Measurements from ENCODE around the gene EHF. TPM values are rescaled to one million over a fixed set of nuclear protein-coding genes. Genes with fewer than 3 reads are reported as not detected.

Gene EHF
- total and polyA plus RNA-seq, 2 of the 8 experiments (the other 6 are each of a cell fraction or from before 2014, with no cell fraction given), result not detected

DNA sequence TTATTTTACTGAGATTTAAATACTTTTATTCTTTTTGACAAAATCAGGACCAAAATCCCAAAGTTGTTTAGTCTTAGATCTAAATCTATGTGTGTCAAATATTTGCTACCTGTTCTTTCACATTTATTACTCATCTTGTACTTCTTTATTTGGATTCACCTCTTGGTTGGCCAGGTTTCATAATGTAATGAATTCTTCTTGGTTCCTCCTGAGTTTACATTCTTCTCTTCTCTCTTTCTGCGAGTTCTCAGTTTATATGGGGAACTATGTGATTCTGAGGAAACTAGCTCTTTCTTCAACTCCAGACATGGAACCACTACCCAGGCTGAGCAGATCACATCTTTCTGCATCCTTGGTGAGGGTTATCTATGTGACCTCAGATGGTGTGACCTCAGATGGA is 50.2 kb downstream of the EHF start:
- H3K9me3 ChIP-seq (ENCODE audit: insufficient read depth in 2 of 2, low read depth in 1 of 2, low read length in 1 of 2), result no peaks in the 10 kb centered on the region
- no peak overlapping the region for H4K5ac ChIP-seq (ENCODE audit: insufficient read length, low read depth, low read length)
- DNase-seq (ENCODE audit: low read depth in 1 of 2, low spot score in 2 of 2), result no peak
- TF ChIP-seq KDM1A (IDR thresholded peaks at IDR 0.05; ENCODE audit: borderline replicate concordance, low read length), result no peak
- TF ChIP-seq POLR2A (IDR thresholded peaks at IDR 0.05; ENCODE audit: control extremely low read depth in 1 of 2, low read depth in 2 of 2, low read length in 2 of 2), result no peak
- no peak for TF ChIP-seq KDM4A (IDR thresholded peaks at IDR 0.05; ENCODE audit: low read depth, low read length, severe bottlenecking)
- TF ChIP-seq CTBP2 (IDR thresholded peaks at IDR 0.05; ENCODE audit: borderline replicate concordance, insufficient read depth, insufficient read length, low read length), result no peak
- no peak for TF ChIP-seq JUN (IDR thresholded peaks at IDR 0.05; ENCODE audit: low read depth, low read length)
- TF ChIP-seq CBX8 (IDR thresholded peaks at IDR 0.05; ENCODE audit: borderline replicate concordance, low read depth, low read length), result no peak
- TF ChIP-seq, protein P1, sequence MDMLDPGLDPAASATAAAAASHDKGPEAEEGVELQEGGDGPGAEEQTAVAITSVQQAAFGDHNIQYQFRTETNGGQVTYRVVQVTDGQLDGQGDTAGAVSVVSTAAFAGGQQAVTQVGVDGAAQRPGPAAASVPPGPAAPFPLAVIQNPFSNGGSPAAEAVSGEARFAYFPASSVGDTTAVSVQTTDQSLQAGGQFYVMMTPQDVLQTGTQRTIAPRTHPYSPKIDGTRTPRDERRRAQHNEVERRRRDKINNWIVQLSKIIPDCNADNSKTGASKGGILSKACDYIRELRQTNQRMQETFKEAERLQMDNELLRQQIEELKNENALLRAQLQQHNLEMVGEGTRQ (IDR thresholded peaks at IDR 0.05; ENCODE audit: low read length), result no peak
- no peak for TF ChIP-seq KDM5A (IDR thresholded peaks at IDR 0.05; ENCODE audit: low read length)
- no peak for TF ChIP-seq CREB1 (IDR thresholded peaks at IDR 0.05)
- TF ChIP-seq EP300 (IDR thresholded peaks at IDR 0.05; ENCODE audit: borderline replicate concordance in 1 of 2, low read depth in 2 of 2, low read length in 2 of 2), result no peak
- H2BK5ac ChIP-seq (ENCODE audit: low read depth, low read length), result no peak overlapping the region
- H3K79me2 ChIP-seq (ENCODE audit: control insufficient read depth in 1 of 2, insufficient read depth in 2 of 2, low read length in 2 of 2), result no peaks in the 10 kb centered on the region
- H2AFZ ChIP-seq (ENCODE audit: low read length), result no peak overlapping the region
- no peak overlapping the region for H3K56ac ChIP-seq (replicated peaks; ENCODE audit: insufficient read length, low read depth, low read length)
- no peak overlapping the region for H2BK15ac ChIP-seq (ENCODE audit: low read length)
- no peak overlapping the region for H4K91ac ChIP-seq (replicated peaks; ENCODE audit: insufficient read length, low read length)
- no peak overlapping the region for H3K9ac ChIP-seq (replicated peaks in 1 of 4; ENCODE audit: extremely low read depth in 1 of 4, low read depth in 3 of 4, low read length in 3 of 4)
- no peak overlapping the region for H2AK5ac ChIP-seq (ENCODE audit: low read depth, low read length)
- no peak overlapping the region for H3K18ac ChIP-seq (ENCODE audit: extremely low read depth, low read length)
- no peak overlapping the region for H3K4me2 ChIP-seq (ENCODE audit: insufficient read depth in 1 of 2, low read depth in 2 of 2, low read length in 2 of 2)
- ChIA-PET POLR2A (ENCODE audit: partially characterized antibody) (interaction anchor here (0.8 kb wide), 1 partner anchor 8 kb away, joined by 3 read pairs; no protein-coding TSS in a partner anchor), CTCF (ENCODE audit: partially characterized antibody) (no interaction called here)
- no peaks in the 10 kb centered on the region for H3K36me3 ChIP-seq (ENCODE audit: control insufficient read depth in 2 of 4, insufficient read depth in 4 of 4, low read length in 3 of 4)
- no peak for FAIRE-seq
- H3K27ac ChIP-seq (ENCODE audit: low read depth, low read length), result no peak overlapping the region
- no peaks in the 10 kb centered on the region; the same call in 1 of the 2 replicates for H3K23me2 ChIP-seq (ENCODE audit: low read depth, low read length)
- H3K4me1 ChIP-seq (replicated peaks in 1 of 4; ENCODE audit: control insufficient read depth in 3 of 4, insufficient read depth in 4 of 4, low read length in 3 of 4), result peaks cover 0 to 3% (median 0%) of the 10 kb centered on the region in 4 experiments; a peak in 2 of 7 replicates
- no peaks in the 10 kb centered on the region for H4K20me1 ChIP-seq (replicated peaks in 1 of 2; ENCODE audit: control insufficient read depth in 1 of 2, insufficient read depth in 2 of 2, low read length in 2 of 2)
- no peak overlapping the region for H2BK20ac ChIP-seq (ENCODE audit: low read length)
- H2BK120ac ChIP-seq (replicated peaks; ENCODE audit: low read depth, low read length), result no peak overlapping the region
- H3K4ac ChIP-seq (replicated peaks; ENCODE audit: insufficient read length, low read depth, low read length), result no peak overlapping the region
- 100% methylated on average over 1 of the region's 1 CpG; no CpG with 5 or more reads in 1 of the 2 experiments for WGBS, 2 experiments (ENCODE audit: extremely low coverage in 1 of 2, insufficient coverage in 1 of 2, insufficient read length in 1 of 2, insufficient replicate concordance in 2 of 2, low coverage in 1 of 2, low lambda C conversion rate in 2 of 2, missing lambda C conversion rate in 1 of 2)
- H4K8ac ChIP-seq (ENCODE audit: extremely low read depth, insufficient read depth, low read length), result no peak overlapping the region
- no peaks in the 10 kb centered on the region for H3K79me1 ChIP-seq (ENCODE audit: low read depth, low read length)
- H2BK12ac ChIP-seq (ENCODE audit: low read depth, low read length), result no peak overlapping the region
- no peak overlapping the region for H3K4me3 ChIP-seq (ENCODE audit: extremely low read depth in 1 of 4, insufficient read depth in 2 of 4, low read depth in 3 of 4, low read length in 4 of 4)
- H3K14ac ChIP-seq (ENCODE audit: insufficient read length), result no peak overlapping the region
- H3K23ac ChIP-seq (ENCODE audit: insufficient read length), result no peak overlapping the region
- no peaks in the 10 kb centered on the region for H3K27me3 ChIP-seq (replicated peaks in 1 of 4; ENCODE audit: control insufficient read depth in 3 of 4, extremely low read depth in 1 of 4, insufficient read depth in 3 of 4, low read length in 3 of 4)
